ENCODE results near the gene ANKS1B.

- TF ChIP-seq GATA3 (IDR thresholded peaks at IDR 0.05; ENCODE audit: low read depth, low read length) (no peak), GATA2 (IDR thresholded peaks at IDR 0.05; ENCODE audit: low read depth, low read length) (no peak)
These were observed 957.3 kb downstream of the ANKS1B start for GRCh38 chr12:99027461-99027860.

Measured in SH-SY5Y (cell line).